Keratinocyte (primary cell): ENCODE results near the gene RFPL1.

Experiments used
- CTCF ChIP-seq, 3 experiments: IDR thresholded peaks in 1 of 3; conservative IDR thresholded peaks in 1 of 3; optimal IDR thresholded peaks in 1 of 3; 2 replicates in 2 of 3; 3 replicates in 1 of 3; pipeline versions ENCODE3 to v1.5.1; 2011; ENCODE audit warnings: low read length in 3 of 3, mild to moderate bottlenecking in 3 of 3, moderate library complexity in 2 of 3, control low read depth in 1 of 3, inconsistent platforms in 1 of 3; ENCODE audit not compliant: insufficient read depth in 2 of 3; ENCODE audit errors: extremely low read depth in 1 of 3
- EZH2 ChIP-seq: IDR thresholded peaks from one replicate; pipeline ENCODE4 v1.6.1; 2012; ENCODE audit warnings: inconsistent platforms, mild to moderate bottlenecking, low read length, moderate library complexity

GRCh38 chr22:29390270-29390669 is 48.1 kb upstream of the RFPL1 start:
- no peak for TF ChIP-seq EZH2
- TF ChIP-seq CTCF (optimal IDR thresholded peaks at IDR 0.05 in 1 of 3, IDR thresholded peaks at IDR 0.05 in 1 of 3, conservative IDR thresholded peaks at IDR 0.05 in 1 of 3; ENCODE audit: extremely low read depth in 1 of 3, insufficient read depth in 2 of 3, low read length in 3 of 3) = no peak
